TTC549 (cell line): Measurements from ENCODE around the gene CEP83.

Source experiments
- FAIRE-seq: peaks from 2 replicates; lab custom pipeline; 2012; peaks lifted over from hg19 to GRCh38; lab: Jason Lieb, UNC

The CEP83 gene

DNA sequence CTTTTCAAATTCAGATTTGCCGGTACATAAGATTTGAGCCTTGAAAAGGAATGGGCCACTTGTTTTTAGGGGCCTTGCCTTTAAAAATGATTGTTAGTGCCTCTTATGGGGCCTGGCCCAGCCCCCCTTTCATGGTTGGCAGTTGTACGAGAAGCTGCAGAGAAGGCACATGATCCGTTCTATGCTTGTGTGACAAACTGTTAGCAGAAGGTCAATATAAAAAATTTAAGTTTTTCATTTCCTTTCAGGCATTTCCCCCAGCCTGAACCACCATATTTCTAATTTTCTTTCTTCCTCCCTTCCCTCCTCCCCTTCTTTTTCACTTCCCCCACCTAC, 192.2 kb downstream of the CEP83 start:
- FAIRE-seq, result no peak

GRCh38 chr12:94266796-94267536, 192.7 kb downstream of the CEP83 start:
- FAIRE-seq, result no peak

GRCh38 chr12:94265966-94266745, 193.5 kb downstream of the CEP83 start:
- FAIRE-seq, result no peak

GRCh38 chr12:94265539-94265938, 194.1 kb downstream of the CEP83 start:
- FAIRE-seq, result no peak

DNA sequence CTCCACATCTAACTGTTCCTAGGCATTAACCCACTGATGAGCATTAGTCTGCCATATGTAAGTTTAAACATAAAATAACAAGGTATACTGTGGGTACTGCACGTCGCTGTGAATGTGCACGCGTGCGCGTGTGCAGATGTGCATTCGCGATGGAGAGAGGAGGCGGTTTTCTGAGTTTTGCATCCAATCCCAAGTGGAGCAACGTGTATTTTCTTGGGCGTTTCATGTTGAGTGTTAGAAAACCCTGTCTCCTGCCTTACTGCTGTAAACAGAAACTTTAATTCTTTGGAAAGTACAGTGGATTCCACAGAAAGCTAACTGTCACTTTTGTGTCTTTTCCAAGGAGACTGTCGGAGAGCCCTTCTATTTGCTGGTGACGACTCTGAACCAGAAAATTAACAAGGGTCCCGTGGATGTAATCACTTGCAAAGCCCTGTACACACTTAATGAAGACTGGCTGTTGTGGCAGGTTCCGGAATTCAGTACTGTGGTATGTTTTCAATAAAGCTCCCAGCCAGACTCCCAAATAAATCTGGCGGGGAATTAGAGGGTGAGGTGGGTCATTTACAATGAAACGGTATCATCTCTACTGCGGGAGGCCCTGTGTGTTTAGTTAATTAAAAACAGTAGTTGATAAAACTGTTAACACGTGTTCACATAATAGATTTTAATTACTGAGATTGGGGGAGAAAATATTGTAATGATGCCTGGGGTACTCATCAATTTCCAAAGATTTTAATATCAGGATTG, 194.8 kb downstream of the CEP83 start:
- FAIRE-seq, result no peak

- no peak for FAIRE-seq
These were observed 195.6 kb downstream of the CEP83 start for GRCh38 chr12:94263905-94264561.

- no peak for FAIRE-seq
These were observed 196.5 kb downstream of the CEP83 start for GRCh38 chr12:94263011-94263811.

- no peak for FAIRE-seq
These were observed 197.2 kb downstream of the CEP83 start for GRCh38 chr12:94262228-94263010.

DNA sequence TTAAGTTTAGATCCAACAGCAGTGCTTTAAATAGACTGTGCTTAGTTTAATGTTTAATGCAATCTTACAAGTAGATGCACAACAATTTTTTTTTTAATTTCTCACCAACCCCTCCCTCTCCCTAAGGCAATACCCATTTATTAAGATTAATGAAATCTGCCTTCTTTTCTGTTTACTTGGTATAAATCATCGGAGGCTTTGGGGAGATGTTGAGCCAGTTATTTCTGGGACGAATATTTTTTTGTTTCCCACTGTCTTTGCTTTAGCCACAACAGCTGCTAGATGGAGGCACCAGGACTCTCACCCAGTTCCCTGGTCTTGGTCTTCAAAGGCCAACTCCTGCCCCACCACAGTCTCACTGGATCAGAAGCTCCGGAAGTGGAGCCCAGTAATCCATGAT, 197.9 kb downstream of the CEP83 start:
- no peak for FAIRE-seq

- no peak for FAIRE-seq
These were observed 198.5 kb downstream of the CEP83 start for GRCh38 chr12:94261119-94261518.

- no peak for FAIRE-seq
These were observed 198.9 kb downstream of the CEP83 start for GRCh38 chr12:94260717-94261116.

DNA sequence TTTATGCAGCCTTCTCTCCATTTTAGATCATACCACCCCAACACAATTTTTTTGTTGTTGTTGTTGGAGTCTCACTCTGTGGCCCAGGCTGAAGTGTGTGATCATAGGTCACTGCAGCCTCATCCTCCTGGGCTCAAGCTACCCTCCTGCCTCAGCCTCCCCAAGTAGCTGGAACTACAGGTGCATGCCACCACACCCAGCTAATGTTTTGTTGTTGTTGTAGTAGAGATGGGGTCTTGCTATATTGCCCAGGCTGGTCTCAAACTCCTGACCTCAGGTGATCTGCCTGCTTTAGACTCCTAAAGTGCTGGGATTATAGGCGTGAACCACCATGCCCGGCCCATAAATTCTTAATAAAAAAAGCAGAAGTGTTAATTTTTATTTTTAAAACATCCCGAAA, 199.7 kb downstream of the CEP83 start:
- no peak for FAIRE-seq

DNA sequence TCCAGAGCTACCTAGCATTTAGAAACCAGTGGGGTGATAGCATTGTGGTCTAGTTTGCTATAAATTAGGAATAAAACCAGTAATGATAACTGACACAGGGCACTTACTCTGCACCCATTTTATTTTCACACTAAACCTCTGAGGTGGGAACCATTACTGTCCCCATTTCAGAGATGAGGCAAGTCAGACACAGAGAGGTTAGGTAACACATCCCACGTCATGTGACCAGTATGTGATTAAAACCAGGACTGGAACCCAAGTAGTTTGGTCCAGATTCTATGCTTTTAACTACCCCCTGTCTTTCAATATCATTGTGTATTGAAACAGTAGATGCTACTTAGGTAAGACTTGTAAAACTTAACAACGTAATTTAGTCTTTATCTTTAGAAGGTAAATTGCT, 201.1 kb downstream of the CEP83 start:
- no peak for FAIRE-seq
